NCI-H526 treated with DMSO at 0.1 percent for 48 hours (cell line): Measurements from ENCODE around the gene ATG4D.
"Not testable (repeated sequence)": the region's sequence is repeated elsewhere in the genome, so short reads cannot be mapped to it uniquely, and the experiment has no call there.

Source experiments
- DNase-seq: peaks from one replicate; lab custom pipeline; 2025; lab: John Stamatoyannopoulos, UW

Gene ATG4D

DNA sequence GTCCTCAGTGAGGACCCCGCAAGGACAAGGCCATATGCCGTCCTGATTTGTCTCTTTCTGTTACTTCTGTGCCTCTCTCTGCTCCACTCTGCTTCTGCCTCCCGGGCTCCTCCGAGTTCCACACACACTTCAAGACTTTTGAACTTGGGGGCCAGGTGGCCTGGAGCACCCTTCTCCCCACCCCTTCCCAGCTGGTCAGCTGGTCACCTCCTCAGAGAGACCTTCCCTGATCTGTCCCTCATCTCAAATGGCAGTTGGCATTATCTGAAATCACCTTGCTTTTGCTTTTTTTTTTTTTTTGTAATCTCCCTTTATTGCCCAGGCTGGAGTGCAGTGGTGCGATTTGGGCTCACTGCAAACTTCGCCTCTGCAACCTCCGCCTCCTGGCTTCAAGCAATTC is 24.3 kb upstream of the ATG4D start:
- no peak for DNase-seq

DNA sequence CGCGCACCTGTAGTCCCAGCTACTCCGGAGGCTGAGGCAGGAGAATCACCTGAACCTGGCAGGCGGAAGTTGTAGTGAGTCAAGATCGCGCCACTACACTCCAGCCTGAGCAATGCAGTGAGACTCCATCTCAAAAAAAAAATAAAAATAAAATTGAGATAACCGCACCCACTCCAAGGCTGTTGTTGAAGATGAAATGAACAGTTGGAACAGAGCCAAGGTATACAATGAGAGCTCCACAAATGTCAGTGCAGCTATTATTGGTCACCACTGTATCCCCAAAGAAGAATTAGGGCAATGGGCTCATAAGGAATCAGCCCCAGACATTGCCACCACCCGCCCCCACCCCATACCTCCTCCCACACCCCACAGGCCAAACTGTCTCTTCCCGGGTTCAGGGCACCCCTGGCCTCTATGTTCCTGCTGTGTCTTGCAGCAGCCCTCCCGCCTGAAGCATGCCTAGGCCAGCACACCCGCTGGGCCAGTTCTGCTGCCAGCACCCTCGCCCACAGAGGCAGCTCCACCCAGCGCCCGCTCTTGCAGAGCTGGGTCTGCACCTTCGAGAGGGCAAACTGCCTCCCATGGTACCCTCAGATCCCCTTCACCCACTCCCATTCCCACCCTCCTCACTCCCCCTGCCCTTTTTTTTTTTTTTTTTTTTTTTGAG is 22.9 kb upstream of the ATG4D start:
- DNase-seq = no peak

DNA sequence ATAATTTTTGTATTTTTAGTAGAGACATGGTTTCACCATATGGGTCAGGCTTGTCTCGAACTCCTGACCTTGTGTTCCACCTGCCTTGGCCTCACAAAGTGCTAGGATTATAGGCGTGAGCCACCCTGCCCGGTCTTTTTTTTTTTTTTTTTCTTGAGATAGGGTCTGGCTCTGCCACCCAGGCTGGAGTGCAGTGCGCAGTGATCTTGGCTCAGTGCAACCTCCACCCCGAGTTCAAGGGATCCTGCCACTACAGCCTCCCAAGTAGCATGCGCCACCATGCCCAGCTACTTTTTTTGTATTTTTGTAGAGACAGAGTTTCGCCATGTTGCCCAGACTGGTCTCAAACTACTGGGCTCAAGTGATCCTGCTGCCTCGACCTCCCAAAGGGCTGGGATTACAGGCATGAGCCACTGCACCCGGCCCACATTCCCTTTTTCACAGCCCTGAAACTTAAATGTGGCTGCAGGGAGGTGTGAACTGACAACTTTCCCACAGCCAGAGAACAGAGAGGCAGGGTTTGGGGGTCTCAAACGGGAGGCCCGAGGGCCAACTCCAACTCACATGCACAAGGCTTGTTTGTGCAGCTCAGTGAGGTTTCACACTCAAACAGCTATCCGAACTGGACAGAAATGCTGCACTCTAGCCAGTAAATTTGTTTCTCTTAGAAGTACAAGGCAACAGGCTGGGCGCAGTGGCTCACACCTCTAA is 22.1 kb upstream of the ATG4D start:
- no peak for DNase-seq

DNA sequence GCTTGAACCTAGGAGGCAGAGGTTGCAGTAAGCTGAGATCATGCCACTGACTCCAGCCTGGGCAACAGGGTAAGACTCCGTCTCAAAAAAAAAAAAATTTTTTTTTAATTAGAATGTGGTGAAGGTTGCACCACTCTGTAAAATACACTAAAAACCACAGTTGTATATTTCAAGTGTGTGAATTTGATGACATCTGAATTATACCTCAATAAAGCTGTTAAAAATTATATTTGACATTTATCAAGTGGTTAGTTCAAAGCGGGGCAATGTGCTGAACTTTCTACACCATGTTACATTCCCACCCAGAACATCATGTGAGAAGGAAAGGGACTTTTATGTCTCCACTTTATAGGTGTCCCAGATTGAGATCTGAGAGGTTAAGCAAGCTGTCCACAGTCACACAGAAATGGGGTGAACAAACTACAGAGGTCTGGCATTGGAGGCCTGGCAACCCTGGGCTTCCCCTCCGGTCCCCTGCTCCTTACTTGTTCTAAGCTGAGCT is 20.5 kb upstream of the ATG4D start:
- no peak for DNase-seq

DNA sequence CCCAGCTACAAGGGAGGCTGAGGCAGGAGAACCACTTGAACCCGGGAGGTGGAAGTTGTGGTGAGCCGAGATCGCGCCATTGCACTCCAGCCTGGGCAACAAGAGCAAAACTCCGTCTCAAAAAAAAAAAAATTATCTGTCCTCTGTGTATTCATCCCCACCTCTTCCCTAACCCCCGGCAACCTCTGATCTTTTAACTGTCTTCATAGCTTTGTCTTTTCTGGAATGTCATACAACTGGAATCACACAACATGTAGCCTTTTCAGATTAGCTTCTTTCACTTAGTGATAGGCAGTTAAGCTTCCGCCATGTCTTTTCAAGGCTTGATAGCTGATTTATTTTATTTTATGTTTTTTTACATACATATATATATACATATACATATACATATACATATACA is 18.1 kb upstream of the ATG4D start:
- no peak for DNase-seq

DNA sequence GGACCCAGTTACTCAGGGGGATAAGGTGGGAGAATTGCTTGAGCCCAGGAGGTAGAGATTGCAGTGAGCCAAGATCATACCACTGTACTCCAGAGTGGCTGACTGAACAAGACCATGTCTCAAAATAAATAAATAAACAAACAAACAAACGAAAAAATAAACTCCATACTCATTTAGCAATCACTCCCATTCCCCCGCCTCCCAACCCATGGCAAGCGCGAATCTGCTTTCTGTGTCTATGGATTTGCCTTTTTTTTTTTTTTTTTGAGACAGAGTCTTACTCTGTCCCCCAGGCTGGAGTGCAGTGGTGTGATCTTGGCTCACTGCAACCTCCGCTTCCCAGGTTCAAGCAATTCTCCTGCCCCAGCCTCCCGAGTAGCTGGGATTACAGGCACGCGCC is 16.8 kb upstream of the ATG4D start:
- DNase-seq = not testable (repeated sequence)

DNA sequence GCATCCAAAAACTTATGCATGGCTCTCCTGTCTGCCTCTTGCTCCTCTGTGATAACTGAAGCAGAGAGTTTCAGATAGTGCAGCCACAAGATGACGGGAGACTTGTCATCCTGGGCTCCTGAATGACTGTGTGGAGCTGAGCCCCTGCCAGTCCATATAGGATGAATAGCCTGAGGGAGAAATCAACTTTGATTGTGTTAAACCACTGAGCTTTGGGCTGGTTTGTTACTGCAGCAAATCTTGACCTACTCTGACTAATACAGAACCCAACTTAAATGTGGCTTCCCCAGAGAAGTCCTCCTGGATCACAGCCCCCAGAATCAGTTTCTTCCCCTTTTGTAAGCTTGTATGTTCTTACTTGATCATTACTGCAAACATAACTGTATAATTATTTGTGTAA is 11.2 kb upstream of the ATG4D start:
- DNase-seq = no peak

DNA sequence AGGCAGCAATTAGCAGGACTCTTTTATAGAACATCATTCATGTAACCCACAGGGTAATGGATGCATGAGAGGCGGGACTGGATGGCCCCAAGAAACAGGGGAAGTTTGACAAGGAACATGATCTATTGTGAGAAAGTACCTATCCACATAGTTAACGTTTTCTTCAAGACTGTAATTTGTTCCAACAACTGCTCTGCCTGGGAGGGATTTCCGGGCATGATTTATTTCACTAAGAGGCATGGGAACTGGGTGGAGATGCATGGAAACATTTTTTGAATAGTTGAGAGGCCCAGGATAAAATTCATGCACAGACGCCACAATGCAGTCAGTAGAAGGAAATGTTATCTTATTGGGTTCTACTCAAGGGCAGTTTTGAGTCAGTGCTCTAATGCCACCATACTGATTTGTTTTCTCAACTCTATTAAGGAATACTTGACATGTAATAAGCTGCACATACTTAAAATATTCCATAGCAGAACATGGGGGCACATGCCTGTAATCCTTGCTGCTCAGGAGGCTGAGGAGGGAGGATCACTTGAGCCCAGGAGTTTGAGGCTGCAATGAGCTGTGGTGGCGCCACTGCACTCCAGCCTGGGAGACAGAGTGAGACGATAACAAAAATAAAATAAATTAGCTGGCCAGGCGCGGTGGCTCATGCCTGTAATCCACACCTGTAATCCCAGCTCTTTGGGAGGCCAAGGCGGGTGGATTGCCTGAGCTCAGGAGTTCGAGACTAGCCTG is 9.9 kb upstream of the ATG4D start:
- DNase-seq = no peak

DNA sequence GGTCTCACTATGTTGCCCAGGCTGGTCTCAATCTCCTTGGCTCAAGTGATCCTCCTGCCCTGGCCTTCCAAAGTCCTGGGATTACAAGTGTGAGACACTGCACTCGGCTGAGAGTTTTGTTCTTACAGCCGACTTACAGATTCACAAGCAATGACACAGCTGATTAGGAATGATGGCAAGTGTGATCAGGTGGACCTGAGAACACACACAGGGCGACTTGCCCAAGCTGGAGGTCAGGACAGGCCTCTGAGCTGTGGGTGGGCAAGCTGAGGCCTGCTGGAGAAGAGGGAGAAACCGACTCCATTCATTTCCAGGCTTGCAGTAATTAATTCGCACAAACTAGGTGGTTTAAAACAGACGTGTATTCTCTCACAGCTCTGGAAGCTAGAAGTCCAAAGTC is 8.1 kb upstream of the ATG4D start:
- DNase-seq = no peak

DNA sequence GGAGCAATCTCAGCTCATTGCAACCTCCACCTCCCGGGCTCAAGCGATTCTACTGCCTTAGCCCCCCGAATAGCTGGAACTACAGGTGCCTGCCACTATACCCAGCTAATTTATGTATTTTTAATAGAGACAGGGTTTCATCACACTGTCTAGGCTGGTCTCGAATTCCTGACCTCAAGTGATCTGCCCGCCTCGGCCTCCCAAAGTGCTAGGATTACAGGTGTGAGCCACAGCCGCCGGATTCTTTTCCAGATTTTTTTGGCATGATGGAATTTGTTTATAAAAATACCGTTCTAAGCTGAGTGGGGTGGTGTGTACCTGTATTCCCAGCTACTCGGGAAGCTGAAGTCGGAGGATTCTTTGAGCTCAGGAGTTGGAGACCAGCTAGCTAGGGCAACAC is 6.0 kb upstream of the ATG4D start:
- no peak for DNase-seq

DNA sequence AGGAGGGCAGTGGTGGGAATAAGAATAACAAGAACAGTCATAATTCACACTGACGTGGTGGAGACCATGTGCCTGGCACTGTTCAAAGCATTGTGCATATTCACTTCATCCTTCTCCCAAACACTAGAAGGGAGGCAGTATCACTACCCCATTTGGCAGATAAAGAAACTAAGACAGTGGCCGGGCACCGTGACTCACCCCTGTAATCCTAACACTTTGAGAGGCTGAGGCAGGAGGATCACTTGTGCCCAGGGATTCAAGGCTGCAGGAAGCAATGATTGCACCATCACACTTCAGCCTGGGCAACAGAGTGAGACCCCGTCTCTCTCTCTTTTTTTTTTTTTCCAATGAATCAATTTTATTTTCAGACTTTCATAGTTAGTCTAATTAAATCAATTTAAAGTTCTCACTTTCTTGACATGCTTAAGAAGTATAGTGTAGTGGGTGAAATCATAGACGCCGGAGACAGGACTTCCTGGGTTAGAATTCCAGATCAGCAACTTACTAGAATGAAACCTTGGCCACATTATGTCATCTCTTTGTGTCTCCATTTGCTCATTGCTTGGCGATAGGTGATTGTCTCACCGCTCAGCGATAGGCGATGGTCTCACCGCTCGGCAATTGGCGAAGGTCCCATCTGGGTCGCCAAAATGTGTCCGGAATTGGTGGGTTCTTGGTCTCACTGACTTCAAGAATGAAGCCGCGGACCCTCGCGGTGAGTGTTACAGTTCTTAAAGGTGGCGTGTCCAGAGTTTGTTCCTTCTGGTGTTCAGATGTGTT is 5.3 kb upstream of the ATG4D start:
- DNase-seq = no peak

DNA sequence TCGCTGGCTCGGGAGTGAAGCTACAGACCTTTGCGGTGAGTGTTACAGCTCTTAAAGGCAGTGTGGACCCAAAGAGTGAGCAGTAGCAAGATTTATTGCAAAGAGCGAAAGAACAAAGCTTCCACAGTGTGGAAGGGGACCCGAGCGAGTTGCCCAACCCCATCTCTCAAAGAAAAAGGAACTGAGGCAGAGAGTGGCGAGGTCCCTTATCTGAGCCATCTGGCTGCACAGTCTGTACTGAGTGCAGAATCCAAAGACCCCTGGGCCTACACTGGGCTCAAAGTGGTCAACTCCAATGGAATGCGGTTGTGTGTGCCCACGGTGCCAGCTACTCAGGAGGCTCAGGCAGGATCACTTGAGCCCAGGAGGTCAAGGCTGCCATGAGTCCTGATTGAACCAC is 4.7 kb upstream of the ATG4D start:
- DNase-seq = not testable (repeated sequence)

DNA sequence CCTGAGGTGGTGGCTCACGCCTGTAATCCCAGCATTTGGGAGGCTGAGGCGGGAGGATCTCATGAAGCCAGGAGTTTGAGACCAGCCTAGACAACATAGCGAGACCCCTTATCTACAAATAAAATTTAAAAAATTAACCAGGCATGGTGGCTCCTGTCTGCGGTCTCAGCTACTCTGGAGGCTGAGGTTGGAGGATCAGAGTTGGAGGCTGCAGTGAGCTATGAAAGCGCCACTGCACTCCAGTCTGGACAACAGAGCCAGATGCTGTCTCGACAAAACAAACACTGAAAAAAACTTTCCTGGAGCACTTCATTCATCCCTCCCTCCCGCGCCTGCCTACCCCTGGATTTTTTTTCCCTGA is 665 bp upstream of the ATG4D start:
- DNase-seq = no peak

DNA sequence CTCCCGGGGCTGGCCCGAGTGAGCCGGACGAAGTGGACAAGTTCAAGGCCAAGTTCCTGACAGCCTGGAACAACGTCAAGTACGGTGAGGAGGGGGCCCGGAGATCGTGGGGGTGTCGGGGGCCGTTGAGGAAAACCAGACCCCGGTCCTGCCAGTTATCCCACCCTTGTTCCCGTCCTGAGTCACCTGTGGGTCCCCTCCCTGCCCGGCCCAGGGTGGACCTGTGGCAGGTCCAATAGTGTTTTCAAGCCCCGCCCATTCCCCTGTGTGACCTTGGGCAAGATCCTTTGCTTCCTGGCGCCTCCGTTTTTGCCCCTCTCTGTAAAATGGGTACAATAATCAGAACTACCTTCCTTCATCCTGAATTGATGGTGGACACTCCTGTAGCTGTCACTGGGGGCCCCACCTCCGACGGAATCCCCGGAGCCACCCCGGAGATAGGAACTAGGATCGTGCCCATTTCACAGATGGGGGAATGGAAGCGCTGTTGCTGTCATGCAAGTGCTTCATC is 593 bp downstream of the ATG4D start:
- DNase-seq = no peak

DNA sequence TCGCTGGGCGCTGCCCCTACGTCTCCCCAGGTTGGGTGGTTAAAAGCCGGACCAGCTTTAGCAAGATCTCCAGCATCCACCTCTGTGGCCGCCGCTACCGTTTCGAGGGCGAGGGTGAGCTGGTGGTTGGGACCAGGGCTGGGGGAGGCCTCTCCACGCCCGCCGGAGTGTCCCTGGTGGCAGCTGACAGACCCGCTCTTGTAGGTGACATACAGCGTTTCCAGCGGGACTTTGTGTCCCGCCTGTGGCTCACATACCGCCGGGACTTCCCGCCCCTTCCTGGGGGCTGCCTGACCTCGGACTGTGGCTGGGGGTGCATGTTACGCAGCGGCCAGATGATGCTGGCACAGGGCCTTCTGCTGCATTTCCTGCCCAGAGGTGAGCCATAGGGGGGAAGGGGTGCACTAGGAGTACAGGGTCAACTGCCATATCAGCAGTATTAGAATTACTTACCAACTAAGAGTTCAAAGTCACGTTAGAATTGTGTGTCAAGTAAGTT is 1.1 kb downstream of the ATG4D start:
- DNase-seq = no peak

DNA sequence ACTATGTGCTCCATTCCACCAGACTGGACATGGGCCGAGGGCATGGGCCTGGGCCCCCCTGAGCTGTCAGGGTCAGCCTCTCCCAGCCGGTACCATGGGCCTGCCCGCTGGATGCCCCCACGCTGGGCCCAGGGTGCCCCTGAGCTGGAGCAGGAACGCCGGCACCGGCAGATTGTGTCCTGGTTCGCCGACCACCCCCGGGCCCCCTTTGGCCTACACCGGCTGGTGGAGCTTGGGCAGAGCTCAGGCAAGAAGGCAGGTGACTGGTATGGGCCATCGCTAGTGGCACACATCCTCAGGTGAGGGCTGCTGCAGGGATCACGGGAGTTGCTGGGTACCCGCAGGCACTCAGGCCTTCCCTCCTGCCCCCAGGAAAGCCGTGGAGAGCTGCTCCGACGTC is 3.1 kb downstream of the ATG4D start:
- DNase-seq = no peak

DNA sequence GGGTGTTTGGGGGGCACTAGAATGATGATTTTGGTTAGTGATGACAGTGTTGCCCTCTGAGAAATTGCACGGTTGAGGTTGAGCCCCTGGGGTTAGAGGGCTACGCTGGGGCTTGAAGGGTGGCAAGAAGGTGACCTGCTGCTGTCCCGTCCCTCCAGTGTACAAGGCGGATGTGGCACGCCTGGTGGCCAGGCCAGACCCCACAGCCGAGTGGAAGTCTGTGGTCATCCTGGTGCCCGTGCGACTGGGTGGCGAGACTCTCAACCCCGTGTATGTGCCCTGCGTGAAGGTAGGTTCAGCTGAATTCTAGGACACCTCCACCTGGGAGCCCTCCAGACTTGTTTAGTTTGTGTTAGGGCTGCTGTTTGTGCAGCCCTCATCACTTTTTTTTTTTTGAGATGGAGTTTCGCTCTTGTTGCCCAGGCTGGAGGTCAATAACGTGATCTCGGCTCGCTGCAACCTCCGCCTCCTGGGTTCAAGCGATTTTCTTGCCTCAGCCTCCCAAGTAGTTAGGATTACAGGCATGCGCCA is 5.1 kb downstream of the ATG4D start:
- DNase-seq = no peak

DNA sequence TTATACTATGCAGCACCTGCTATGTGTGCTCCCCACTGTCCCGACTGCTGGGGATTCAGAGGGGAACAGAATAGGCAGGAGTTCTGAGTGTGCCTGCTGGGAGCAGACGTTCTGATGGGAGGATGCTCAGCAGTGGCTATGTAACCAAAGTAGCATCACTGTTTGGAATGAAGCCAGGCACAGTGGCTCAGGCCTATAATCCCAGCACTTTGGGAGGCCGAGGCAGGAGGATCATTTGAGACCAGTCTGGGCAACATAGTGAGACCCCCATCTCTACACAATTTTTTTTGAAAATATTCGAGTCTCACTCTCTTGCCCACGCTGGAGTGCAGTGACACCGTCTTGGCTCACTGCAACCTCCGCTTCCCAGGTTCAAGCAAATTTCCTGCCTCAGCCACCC is 6.0 kb downstream of the ATG4D start:
- no peak for DNase-seq

DNA sequence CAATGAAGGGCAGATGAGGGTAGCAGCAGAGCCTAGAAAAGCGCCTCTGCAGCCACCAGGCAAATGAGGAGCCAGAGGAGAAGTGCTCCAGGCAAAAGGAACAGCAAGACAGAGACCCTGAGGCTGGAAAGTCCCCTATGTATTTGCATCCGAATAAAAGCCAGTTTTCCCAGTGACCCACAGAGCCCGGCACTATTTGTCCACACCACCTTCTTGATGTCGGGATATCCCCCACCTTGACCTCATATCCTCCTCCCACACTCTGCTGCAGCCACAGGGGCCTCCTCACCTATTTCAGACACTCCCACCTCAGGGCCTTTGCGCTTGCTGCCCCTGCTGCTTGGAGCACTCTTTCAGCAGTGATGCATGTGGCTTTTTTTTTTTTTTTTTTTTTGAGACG is 6.6 kb downstream of the ATG4D start:
- DNase-seq = no peak

DNA sequence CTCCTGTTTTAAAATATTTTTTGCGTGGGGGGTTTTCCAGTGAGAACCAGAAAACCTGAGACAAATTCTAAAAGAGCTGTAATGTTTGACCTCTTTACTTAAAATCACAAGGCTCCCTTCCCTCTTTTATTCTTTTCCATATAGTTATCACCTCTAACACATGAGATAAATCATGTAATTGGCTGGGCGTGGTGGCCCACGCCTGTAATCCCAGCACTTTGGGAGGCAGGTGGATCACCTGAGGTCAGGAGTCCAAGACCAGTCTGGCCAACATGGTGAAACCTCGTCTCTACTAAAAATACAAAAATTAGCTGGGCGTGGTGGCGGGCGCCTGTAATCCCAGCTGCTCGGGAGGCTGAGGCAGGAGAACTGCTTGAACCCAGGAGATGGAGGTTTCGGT is 7.3 kb downstream of the ATG4D start:
- DNase-seq = not testable (repeated sequence)

DNA sequence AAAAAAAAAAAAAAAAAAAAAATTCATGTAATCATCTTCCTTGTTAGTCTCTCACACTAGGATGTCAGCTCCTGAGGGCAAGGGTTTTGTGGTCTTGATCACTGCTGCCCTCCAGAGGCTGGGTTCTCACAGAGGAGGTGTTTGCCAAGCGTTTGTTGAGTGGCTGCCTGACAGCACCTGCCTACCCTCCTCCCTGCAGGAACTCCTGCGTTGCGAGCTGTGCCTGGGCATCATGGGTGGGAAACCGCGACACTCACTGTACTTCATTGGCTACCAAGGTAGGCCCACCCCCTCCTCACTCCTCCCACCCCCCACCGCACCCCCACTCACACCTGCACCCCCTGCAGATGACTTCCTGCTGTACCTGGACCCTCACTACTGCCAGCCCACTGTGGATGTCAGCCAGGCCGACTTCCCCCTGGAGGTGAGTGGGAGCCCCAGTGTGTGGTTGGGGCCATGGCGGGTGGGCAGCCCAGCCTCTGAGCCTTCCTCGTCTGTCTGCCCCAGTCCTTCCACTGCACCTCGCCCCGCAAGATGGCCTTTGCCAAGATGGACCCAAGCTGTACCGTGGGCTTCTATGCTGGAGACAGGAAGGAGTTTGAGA is 8.1 kb downstream of the ATG4D start:
- no peak for DNase-seq
